Measurements from ENCODE around the gene COA1.

The COA1 gene

DNA sequence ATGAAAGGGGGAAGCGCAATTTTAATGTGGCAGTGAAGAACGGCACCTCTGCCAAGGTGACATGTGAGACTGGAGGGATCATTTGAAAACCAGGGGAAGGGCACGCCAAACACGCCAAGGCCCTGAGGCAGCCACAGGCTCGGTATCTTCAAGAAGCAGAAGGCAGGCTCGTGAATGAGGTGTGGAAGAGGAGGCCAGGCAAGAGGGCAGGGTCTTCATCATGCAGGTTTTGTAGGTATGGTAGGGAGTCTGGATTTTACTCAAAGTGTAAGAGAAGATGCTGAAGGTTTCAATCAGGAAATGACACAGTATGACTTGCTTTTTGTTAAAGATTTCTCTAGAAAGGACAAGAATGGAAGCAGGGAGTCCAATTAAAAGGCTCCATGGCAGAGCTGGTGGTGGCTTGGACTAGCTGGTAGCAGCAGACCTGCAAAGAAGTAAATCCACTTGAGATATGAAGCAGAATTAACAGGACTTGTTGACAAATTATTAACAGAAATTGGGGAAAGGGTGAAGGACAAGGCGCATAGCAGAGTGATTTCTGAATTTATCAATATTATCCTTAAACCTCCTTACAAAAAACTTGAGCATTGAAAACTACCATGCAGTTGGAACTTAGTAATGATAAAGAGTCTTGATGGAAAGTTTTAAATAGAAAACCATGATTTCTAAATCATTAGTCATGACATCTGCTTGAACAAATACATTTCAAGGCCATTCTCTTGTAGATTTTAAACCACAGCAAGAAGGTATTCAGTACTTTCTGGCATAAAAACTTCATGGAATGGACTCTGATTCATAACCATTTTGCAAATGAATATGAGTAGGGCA is 70.4 kb downstream of the COA1 start:
- no peak for TF ChIP-seq GATA2 (IDR thresholded peaks at IDR 0.05; ENCODE audit: low read depth, low read length)
- TF ChIP-seq GATA3 (IDR thresholded peaks at IDR 0.05; ENCODE audit: low read depth, low read length) = no peak

DNA sequence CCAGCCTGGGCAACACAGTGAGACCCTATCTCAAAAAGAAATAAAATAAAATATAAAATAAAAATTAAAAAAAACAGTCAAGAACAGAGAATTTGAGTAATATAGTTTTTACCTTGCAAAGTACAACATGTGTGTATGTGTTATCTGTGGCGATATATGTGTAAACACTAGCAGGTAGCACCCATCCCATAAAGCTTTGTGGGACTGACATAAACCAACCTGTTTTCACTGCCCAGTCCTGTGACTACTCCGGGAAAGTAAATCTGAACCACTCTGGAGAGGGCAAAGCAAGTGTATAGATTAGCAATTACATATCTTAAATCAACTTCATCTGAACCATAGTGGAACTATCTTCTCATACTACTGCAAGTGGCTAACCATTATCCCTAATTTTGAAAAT is 72.3 kb downstream of the COA1 start:
- TF ChIP-seq GATA3 (IDR thresholded peaks at IDR 0.05; ENCODE audit: low read depth, low read length) (no peak), GATA2 (IDR thresholded peaks at IDR 0.05; ENCODE audit: low read depth, low read length) (no peak)

DNA sequence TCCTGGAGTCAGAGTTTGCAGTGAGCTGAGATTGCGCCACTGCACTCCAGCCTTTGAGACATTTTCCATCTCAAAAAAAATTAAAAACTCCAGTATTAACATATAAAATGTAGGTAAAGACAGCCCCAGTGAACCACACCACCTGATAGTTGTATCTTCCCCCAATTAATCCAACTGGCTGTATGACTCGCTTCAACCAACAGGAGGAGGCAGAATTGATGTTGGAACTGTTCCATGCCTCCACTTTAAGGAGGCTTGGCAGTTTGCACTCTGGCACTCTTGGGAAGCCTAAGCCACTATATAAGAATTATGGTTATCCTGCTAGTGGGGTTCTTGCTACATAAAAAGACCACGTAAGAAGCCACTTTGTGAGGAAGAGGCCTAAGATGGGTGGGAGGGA is 73.7 kb downstream of the COA1 start:
- no peak for TF ChIP-seq GATA3 (IDR thresholded peaks at IDR 0.05; ENCODE audit: low read depth, low read length)
- no peak for TF ChIP-seq GATA2 (IDR thresholded peaks at IDR 0.05; ENCODE audit: low read depth, low read length)

DNA sequence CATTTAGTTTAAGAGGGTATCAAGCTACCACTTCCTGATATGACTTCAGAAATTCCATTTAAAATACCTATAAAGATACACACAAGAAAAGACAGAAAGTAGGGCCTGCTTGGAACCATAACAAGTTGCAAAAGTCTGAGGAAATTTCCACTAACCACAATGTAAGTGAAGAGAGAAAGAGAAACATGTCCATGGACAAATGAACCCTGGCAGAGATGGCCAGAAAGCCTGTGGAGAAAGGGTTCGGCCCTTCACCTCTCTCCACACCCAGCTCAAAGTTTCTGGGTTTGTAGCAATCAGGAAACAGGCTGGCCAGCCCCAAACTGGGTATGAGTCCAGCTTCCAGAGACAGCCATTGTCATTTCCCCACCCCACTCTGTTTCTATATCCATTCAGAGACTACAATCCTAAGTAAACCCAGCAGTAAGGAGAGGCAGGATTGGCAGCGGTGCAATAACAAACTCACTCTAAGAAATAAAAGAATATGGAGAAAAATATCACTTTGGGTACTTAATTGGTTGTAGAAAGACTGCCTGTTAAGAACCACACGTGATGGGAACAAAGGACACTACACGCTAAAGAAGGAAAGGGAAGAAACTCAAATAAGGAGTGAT is 75.3 kb downstream of the COA1 start:
- no peak for TF ChIP-seq GATA3 (IDR thresholded peaks at IDR 0.05; ENCODE audit: low read depth, low read length)
- TF ChIP-seq GATA2 (IDR thresholded peaks at IDR 0.05; ENCODE audit: low read depth, low read length) = no peak

DNA sequence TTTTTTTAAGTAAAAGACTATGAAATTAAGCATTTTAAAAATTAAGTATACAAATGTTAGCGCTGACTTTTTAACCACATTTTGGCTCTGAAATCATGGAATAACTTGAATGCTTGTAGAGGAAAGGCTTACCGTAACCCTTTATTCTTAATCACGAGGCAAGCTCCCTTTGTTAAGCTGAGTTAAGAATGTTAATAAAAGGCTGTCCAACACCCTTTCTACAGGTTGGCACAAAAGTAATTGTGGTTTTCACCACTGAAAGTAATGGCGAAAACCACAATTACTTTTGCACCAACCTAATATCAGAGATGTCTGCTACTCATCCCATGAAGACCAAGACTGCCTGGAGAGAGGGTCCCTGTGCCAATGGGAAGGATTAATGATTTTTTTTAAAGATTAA is 75.9 kb downstream of the COA1 start:
- TF ChIP-seq GATA3 (IDR thresholded peaks at IDR 0.05; ENCODE audit: low read depth, low read length) (no peak), GATA2 (IDR thresholded peaks at IDR 0.05; ENCODE audit: low read depth, low read length) (no peak)

DNA sequence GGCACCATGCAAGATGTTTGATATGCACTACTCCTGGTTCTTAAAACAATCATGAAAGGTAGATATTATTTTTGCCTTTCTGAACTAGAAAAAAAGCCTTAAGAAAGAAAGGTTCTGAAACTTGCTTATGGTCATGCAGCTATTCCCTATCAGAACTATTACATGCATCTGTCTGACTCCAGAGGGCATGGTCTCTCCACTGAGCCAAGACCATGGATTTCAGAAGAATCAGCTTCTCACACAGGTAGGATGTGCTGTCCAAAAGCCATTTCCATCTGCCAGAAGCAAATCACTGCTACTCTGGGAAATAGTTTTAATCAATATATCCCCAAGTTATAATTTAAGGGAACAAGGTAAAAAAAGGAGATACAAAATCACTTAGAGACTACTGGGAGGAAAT is 77.0 kb downstream of the COA1 start:
- TF ChIP-seq GATA2 (IDR thresholded peaks at IDR 0.05; ENCODE audit: low read depth, low read length) (no peak), GATA3 (IDR thresholded peaks at IDR 0.05; ENCODE audit: low read depth, low read length) (no peak)

DNA sequence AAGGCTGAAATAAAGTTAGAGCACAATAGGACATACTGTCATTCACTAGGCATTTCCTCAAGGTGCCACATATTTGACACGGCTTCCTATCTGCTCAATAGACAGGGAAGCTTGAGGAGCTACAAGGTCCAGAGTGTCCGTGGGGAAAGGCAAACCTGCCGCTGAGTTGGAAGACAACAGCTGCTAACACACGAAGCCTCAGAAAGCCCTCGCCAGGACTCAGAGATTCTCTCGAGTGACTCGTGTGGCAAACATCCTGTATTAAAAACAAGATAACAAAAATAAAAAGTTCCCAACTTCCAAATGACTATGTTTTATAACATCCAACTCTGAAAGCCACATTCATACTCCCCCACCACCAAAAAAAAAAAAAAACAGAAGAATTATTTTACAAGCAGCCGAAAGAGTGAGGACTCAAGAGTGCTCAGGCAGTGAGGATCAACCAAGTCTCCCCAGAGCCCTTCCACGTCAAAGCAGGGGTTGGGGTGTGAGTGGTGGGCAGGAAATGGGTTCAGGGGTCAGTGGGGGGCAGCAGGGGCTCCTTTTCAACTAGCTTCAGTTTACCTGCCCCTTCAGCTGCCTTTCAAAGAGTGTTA is 78.8 kb downstream of the COA1 start:
- no peak for TF ChIP-seq GATA3 (IDR thresholded peaks at IDR 0.05; ENCODE audit: low read depth, low read length)
- TF ChIP-seq GATA2 (IDR thresholded peaks at IDR 0.05; ENCODE audit: low read depth, low read length) = no peak

DNA sequence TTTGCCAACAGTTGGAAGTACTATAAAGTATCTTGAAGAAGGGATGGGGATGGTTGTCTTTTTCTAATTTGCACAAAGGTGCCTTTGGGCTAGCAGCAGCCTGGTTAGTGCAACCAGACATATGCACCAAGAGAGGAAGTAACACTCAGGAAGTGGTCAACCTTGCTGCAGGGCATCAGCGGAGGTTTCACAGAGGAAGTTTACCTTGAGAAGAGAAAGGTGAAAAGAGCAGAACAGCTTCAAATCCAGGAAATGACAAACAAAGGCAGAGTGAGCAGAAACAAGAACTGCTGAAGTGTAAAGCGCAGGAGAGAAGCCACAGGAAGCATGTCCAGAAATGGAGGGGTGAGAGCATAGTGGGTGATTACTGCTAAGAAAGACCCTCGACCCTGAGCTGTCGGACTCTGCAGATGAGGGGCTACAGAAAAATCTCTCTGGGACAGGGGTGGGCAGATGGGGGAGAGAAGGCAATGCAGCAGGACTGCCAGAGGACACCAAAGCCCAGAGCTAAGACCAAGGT is 79.5 kb downstream of the COA1 start:
- TF ChIP-seq GATA2 (IDR thresholded peaks at IDR 0.05; ENCODE audit: low read depth, low read length) (no peak), GATA3 (IDR thresholded peaks at IDR 0.05; ENCODE audit: low read depth, low read length) (no peak)

DNA sequence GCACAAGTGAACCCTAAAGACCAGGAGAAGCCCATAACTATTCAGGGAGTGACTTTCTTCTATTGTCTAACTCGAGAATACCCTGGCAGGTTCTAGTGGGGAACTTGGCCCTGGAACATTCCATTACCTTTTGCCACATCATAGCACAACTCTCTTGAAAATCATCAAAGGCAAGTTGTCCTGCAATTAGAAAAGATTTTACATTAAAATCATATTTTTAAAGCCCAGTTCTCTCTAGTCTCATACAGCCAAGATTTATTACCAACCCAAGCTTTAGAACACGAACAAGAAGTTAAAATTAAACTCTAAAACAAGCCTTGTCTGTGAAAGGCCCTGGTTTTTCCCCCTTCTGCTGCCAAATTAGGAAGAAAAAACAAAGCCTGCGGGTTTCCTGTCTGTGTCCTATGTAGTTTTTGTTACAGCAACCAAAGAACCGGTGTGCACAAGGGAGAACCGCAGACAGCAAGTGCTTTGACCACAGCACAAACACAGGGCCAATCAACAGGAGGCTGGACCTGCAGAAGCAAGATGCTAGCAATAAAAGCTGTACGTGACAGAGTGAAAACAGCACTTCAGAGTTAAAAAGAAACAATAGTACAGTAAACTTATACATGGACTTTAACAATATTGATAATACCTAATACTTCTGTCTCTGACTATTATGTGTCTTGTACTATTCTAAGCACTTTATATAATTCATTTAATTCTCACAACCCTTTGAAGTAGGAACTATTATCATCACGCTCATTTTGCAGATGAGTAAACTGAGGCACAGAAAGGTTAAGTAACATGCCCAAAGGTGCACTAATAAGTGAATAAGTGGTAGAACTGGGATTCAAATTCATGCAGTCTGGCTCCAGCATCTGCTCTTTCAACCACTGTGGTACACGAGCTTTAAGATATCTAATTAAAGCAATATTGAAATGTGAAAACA is 80.6 kb downstream of the COA1 start:
- no peak for TF ChIP-seq GATA3 (IDR thresholded peaks at IDR 0.05; ENCODE audit: low read depth, low read length)
- TF ChIP-seq GATA2 (IDR thresholded peaks at IDR 0.05; ENCODE audit: low read depth, low read length) = no peak

DNA sequence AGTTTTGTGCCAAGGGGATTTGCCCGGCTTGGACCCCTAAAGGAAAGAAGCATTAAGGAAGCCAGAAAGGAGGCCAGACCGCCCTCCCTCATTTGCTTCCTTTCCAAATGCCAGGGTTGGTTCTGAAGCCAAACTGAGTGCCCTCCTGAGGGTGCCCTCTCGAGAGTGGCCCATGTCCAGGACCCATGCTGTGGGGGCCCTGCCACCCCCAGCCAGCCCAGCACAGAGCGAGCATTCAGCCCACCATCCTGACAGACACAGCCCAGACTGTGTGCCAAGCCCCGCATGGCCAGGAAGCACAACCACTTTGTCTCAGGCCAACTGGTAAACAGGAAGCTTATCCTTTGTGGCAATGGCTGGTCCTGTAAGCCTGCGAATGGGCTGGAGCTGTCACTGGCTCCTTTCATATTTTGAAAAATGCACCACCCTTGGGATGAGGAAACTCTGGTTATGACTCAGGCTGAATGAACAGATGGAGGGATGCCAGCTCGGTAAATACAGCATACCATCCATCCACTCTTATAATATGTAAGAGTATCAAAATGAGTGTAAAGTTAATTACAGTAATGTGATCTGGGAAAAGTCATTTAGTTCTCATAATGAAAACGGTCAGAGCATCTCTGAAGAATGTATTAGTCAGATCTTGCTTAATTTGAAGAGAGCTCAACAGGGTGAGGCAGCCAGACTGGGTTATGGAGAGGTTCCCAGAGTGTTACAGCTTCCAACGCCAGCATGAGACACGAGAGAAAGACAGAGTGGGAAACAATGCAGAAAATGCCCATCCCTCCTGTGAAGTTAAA is 81.5 kb downstream of the COA1 start:
- TF ChIP-seq GATA2 (IDR thresholded peaks at IDR 0.05; ENCODE audit: low read depth, low read length) (no peak), GATA3 (IDR thresholded peaks at IDR 0.05; ENCODE audit: low read depth, low read length) (no peak)

DNA sequence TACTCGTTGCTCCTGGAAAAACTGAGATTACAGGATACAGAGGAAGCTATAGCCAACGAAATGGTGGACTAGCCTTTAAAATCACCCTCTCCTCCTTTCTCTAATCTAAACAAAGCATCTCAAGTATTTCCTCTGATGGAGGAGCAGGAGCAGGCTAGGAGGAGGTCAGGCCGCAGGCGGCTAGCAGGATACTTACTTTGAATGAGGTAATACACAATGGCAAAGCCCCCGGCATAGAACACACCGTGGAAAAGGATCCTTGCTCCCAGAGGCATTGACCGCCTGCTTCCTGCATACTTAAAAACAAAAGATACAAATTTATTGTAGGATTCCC is 82.0 kb downstream of the COA1 start:
- TF ChIP-seq GATA3 (IDR thresholded peaks at IDR 0.05; ENCODE audit: low read depth, low read length) = no peak
- no peak for TF ChIP-seq GATA2 (IDR thresholded peaks at IDR 0.05; ENCODE audit: low read depth, low read length)

DNA sequence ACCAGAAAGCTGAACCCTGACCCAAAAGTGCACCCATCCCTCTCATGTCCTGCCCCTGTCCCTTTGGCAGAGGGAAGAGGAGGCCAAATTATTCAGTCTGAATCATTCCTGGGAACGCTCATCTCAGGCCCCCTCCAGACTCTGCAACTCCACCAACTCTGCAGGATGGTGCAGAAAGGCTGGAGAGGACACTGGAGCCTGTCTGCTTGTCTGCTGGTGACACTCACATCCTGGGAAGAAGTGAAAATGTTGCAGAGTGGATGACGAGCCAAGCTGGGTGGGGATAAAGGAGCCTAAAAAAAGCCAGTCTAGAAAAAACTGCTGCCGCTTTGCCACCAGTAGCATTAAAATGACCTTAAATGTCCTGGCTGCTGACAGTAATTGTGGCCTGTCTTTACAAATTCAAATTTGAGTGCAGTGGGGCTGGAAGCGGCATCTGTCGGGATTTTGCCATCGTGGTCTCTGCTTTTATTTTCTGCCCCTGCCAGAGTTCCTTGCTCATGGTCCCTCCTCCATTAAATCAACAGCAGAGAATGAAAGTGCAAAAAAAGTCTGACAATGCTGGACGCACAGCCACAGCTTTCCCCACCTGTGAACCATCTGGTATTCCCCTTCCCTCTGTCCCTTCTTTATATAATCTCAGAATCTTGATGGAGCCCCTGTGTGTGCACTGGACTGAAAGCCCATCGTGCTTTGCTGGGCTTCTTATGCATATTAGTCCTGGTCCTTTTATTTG is 82.6 kb downstream of the COA1 start:
- TF ChIP-seq GATA3 (IDR thresholded peaks at IDR 0.05; ENCODE audit: low read depth, low read length) (no peak), GATA2 (IDR thresholded peaks at IDR 0.05; ENCODE audit: low read depth, low read length) (no peak)
